Ascending aorta (tissue), 2 donors: ENCODE measurements around the gene TIGAR. TPM values are rescaled to one million over a fixed set of nuclear protein-coding genes. Genes with fewer than 3 reads are reported as not detected.

Experiments
- DNase-seq, 2 donors: peaks; one replicate each; pipeline ENCODE4 v3.0.0-alpha.2; 2019; ENCODE audit warnings: low spot score in 2 of 2
- H3K27ac ChIP-seq, 2 donors: fragments of 200-600 bp; sonication (generic); one replicate each; pipeline ENCODE4 v1.5.1; 2016 to 2017; ENCODE audit warnings: mild to moderate bottlenecking in 1 of 2
- H3K27me3 ChIP-seq: fragments of 200-600 bp; sonication (generic); one replicate; pipeline ENCODE4 v1.5.1; 2017
- H3K36me3 ChIP-seq, 2 donors: fragments of 200-600 bp; sonication (generic); one replicate each; pipeline ENCODE4 v1.5.1; 2016
- H3K4me1 ChIP-seq, 2 donors: fragments of 200-600 bp; sonication (generic); one replicate each; pipeline ENCODE4 v1.5.1; 2016 to 2017; ENCODE audit warnings: mild to moderate bottlenecking in 1 of 2
- H3K4me3 ChIP-seq, 2 donors: fragments of 200-600 bp; sonication (generic); one replicate each; pipeline ENCODE4 v1.5.1; 2016 to 2017; ENCODE audit warnings: mild to moderate bottlenecking in 1 of 2
- H3K9me3 ChIP-seq, 2 donors: fragments of 200-600 bp; sonication (generic); one replicate each; pipeline ENCODE4 v1.5.1; 2016
- CTCF ChIP-seq, 3 experiments: fragments of 200-600 bp in 2 of 3; fragments of 450-650 bp in 1 of 3; sonication (generic) in 2 of 3; IDR thresholded peaks; one replicate each; pipeline ENCODE4 v1.5.1; 2016 to 2019; ENCODE audit warnings: antibody characterized with exemption in 3 of 3, mild to moderate bottlenecking in 1 of 3, moderate library complexity in 1 of 3
- intact Hi-C: fragments of 100-400 bp; cut with DNase I; formaldehyde crosslinking; loops from one replicate; pipeline ENCODE4 v1.15.1; 2023
- total RNA-seq: library from RNA; depleted of rRNA; stranded (reverse); fragments of >200 nt; gene quantifications from one replicate; pipeline ENCODE4 v1.1.0, GENCODE V29; 2016

TIGAR gene
- total RNA-seq, 1 donor from 2014 or later = 4.4 TPM

DNA sequence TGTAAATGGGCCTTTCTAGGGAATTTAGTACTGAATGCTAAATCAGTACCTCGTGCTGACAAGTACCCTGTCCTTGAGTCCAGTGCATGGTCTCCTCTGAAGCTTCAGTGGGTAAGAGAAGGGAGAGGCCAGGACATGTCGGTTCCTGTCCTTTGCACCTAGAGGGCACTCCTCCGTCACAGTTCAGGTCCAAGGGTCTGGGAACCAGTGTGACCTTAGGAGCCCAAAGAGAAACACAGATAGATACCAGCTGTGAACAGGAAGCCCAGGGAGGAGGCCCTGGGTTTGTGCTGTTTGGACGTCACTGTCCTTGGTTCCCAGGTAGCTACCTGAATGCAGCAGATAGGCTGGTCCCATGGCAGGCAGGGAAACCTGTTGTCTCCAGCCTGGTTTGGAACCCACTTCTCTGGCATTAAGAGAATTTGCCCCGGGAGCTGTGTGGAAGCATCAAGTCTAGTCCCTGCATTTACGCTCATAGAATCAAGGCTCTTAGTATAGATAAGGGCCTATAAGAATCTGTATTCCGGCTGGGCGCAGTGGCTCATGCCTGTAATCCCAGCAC lies 62.4 kb downstream of the TIGAR start:
- DNase-seq = no peak
- Histone ChIP-seq H3K27me3 (no peaks in the 10 kb centered on the region), H3K9me3 (no peaks in the 10 kb centered on the region), H3K4me1 (no peaks in the 10 kb centered on the region), H3K27ac (no peak overlapping the region), H3K4me3 (no peak overlapping the region), H3K36me3 (no peaks in the 10 kb centered on the region)
- no peak for TF ChIP-seq CTCF (IDR thresholded peaks at IDR 0.05)
- intact Hi-C loops = no loop called here

GRCh38 chr12:4386801-4387200 lies 65.8 kb downstream of the TIGAR start:
- no peaks in the 10 kb centered on the region for H3K9me3 ChIP-seq
- TF ChIP-seq CTCF (IDR thresholded peaks at IDR 0.05) = no peak
- intact Hi-C loops = no loop called here

GRCh38 chr12:4387607-4388006 lies 66.6 kb downstream of the TIGAR start:
- no peak for TF ChIP-seq CTCF (IDR thresholded peaks at IDR 0.05)
- DNase-seq = no peak
- intact Hi-C loops = no loop called here
- H3K4me1 ChIP-seq = no peaks in the 10 kb centered on the region
- no peak overlapping the region for H3K27ac ChIP-seq
- H3K9me3 ChIP-seq = no peaks in the 10 kb centered on the region
- no peaks in the 10 kb centered on the region for H3K27me3 ChIP-seq
- no peak overlapping the region for H3K4me3 ChIP-seq
- no peaks in the 10 kb centered on the region for H3K36me3 ChIP-seq

More at GRCh38 chr12:4386801-4387200, 65.8 kb downstream of the TIGAR start:
- Histone ChIP-seq H3K4me1 (no peaks in the 10 kb centered on the region), H3K4me3 (no peak overlapping the region), H3K27ac (no peak overlapping the region), H3K27me3 (no peaks in the 10 kb centered on the region), H3K36me3 (no peaks in the 10 kb centered on the region)
- DNase-seq = no peak

DNA sequence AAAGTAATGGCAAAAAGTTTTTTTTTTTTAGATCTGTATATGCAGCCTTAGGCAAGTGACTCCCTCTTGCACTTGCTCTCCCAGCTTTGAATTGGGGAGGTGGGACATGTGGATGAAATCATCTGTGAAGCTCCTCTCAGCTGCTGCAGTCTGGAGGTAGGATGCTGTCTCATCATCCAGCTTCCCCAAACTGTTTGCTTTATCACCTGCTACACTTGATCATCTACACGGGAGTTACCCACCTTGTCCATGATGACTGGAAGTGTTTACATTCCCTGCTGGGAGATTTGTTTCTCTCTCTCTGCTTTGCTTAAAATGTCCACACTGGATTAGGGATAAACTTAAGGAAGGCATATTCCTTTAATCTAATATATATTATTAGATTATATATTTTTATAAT lies 67.0 kb downstream of the TIGAR start:
- DNase-seq = no peak
- Histone ChIP-seq H3K4me1 (no peaks in the 10 kb centered on the region), H3K4me3 (no peak overlapping the region), H3K36me3 (no peaks in the 10 kb centered on the region), H3K9me3 (no peaks in the 10 kb centered on the region), H3K27me3 (no peaks in the 10 kb centered on the region), H3K27ac (no peak overlapping the region)
- intact Hi-C loops = no loop called here
- no peak for TF ChIP-seq CTCF (IDR thresholded peaks at IDR 0.05)

GRCh38 chr12:4388662-4389061 lies 67.6 kb downstream of the TIGAR start:
- no peak overlapping the region for H3K4me3 ChIP-seq
- DNase-seq = no peak
- no peaks in the 10 kb centered on the region for H3K9me3 ChIP-seq
- no peaks in the 10 kb centered on the region for H3K36me3 ChIP-seq
- intact Hi-C loops = no loop called here
- no peaks in the 10 kb centered on the region for H3K27me3 ChIP-seq
- H3K4me1 ChIP-seq = no peaks in the 10 kb centered on the region
- TF ChIP-seq CTCF (IDR thresholded peaks at IDR 0.05) = no peak
- H3K27ac ChIP-seq = no peak overlapping the region

- no peak for TF ChIP-seq CTCF (IDR thresholded peaks at IDR 0.05)
- Histone ChIP-seq H3K4me3 (no peak overlapping the region), H3K27ac (no peak overlapping the region), H3K9me3 (no peaks in the 10 kb centered on the region), H3K4me1 (no peaks in the 10 kb centered on the region), H3K27me3 (no peaks in the 10 kb centered on the region), H3K36me3 (no peaks in the 10 kb centered on the region)
- intact Hi-C loops = no loop called here
- DNase-seq = no peak
These were observed 71.3 kb downstream of the TIGAR start for GRCh38 chr12:4392223-4392742.
